GM18907 (cell line): ENCODE measurements around the gene UCP3.
A peak's percentile ranks its signal among the peaks of the same experiment; 100 is the strongest.

Source experiments
- ATAC-seq: cut with Tn5 transposase; IDR thresholded peaks from one replicate; pipeline ENCODE4 v1.9.1; 2021; ENCODE audit warnings: mild to moderate bottlenecking, moderate library complexity; ENCODE audit not compliant: unreplicated experiment

The UCP3 gene

GRCh38 chr11:73958521-73959141 lies 50.3 kb downstream of the UCP3 start:
- no peak for ATAC-seq

- no peak for ATAC-seq
These were observed 51.1 kb downstream of the UCP3 start for GRCh38 chr11:73957654-73958361.

- no peak for ATAC-seq
These were observed 51.8 kb downstream of the UCP3 start for GRCh38 chr11:73956876-73957653.

- no peak for ATAC-seq
These were observed 57.1 kb downstream of the UCP3 start for GRCh38 chr11:73951797-73952196.

DNA sequence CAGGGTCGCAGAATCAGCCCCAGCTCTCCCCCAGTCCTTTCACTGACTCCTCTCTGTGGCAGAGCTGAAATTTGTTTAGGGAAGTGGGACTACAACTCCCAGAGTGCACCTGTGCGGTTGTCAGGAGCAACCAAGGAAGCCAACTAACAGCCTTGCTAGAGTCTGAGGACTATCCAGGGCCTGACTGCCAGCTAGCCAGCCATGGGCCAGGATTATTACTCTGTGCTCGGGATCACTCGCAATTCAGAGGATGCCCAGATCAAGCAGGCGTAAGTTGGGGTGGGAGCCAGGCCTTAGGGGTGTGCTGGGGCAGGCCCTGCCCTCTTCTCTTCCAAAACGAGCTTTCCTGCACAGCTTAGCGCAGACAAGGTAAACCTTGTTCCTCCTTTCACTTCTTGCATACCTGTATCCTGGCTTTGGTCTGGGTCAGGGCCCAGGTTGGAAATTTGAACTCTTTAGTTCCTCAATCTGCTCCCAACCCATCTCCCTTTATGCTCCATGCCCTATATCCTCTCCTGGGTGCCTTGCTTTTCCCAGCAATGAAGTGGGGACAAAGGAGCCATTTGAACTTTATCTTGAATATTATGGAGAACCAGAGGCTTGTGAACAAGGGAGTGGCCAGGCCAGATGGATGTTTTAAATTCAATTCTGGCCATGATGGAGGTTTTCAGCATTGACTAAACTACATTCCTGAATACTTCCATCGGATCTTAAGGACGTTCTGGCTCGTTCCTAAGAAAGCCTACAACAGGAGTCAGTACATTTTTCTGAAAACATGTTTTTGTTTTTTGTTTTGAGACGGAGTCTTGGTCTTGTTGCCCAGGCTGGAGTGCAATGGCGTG lies 57.8 kb downstream of the UCP3 start, which contains the start of gene DNAJB13:
Gene DNAJB13, plus strand, starts transcription at position 158 of the 842 bp plus-strand sequence. Its CDS starts 44 bp downstream, at position 202.
- ATAC-seq, result peak; percentile 75
